Neural progenitor cell (in vitro differentiated cells): ENCODE data around the gene CCSER1. TPM values are rescaled to one million over a fixed set of nuclear protein-coding genes. Genes with fewer than 3 reads are reported as not detected.

Source experiments
- DNase-seq: peaks from one replicate; pipeline ENCODE4 v3.0.0-alpha.2; 2016; ENCODE audit warnings: low spot score
- H2AFZ ChIP-seq: fragments of 200-600 bp; sonication (generic); replicated peaks from 2 replicates; pipeline ENCODE4 v1.6.1; 2016; ENCODE audit warnings: antibody characterized with exemption
- H3F3A ChIP-seq: fragments of 200-600 bp; sonication (generic); 2 replicates; pipeline ENCODE4 v1.6.1; 2016; ENCODE audit warnings: antibody characterized with exemption, low read depth
- H3K27ac ChIP-seq: fragments of 200-600 bp; sonication (generic); 2 replicates; pipeline ENCODE4 v1.5.1; 2016; ENCODE audit warnings: mild to moderate bottlenecking
- H3K27me3 ChIP-seq: fragments of 200-600 bp; sonication (generic); 2 replicates; pipeline ENCODE4 v1.6.1; 2016; ENCODE audit warnings: mild to moderate bottlenecking, moderate library complexity
- H3K36me3 ChIP-seq: fragments of 200-600 bp; sonication (generic); 2 replicates; pipeline ENCODE4 v1.5.1; 2016
- H3K4me1 ChIP-seq: fragments of 200-600 bp; sonication (generic); 2 replicates; pipeline ENCODE4 v1.6.1; 2016; ENCODE audit warnings: mixed run types
- H3K4me2 ChIP-seq: fragments of 200-600 bp; sonication (generic); 2 replicates; pipeline ENCODE4 v1.6.1; 2016
- H3K4me3 ChIP-seq: fragments of 200-600 bp; sonication (generic); 2 replicates; pipeline ENCODE4 v1.5.1; 2016
- H3K79me2 ChIP-seq: fragments of 200-600 bp; sonication (generic); 2 replicates; pipeline ENCODE4 v1.6.1; 2016; ENCODE audit warnings: low read depth
- H3K9ac ChIP-seq: fragments of 200-600 bp; sonication (generic); 2 replicates; pipeline ENCODE4 v1.6.1; 2016
- H3K9me3 ChIP-seq: fragments of 200-600 bp; sonication (generic); 2 replicates; pipeline ENCODE4 v1.5.1; 2016; ENCODE audit warnings: low read depth
- H4K20me1 ChIP-seq: fragments of 200-600 bp; sonication (generic); 2 replicates; pipeline ENCODE4 v1.6.1; 2016; ENCODE audit warnings: low read depth
- H3K27ac Mint-ChIP-seq: 3 replicates; pipeline ENCODE4 v1.8.0; 2021; ENCODE audit warnings: mixed read lengths
- H3K27me3 Mint-ChIP-seq: 2 replicates; pipeline ENCODE4 v1.8.0; 2022; ENCODE audit warnings: low read depth, mild to moderate bottlenecking, inconsistent platforms, moderate library complexity, mixed read lengths; ENCODE audit not compliant: insufficient read depth
- H3K36me3 Mint-ChIP-seq: 3 replicates; pipeline ENCODE4 v1.8.0; 2021; ENCODE audit warnings: mixed read lengths
- H3K4me1 Mint-ChIP-seq: 3 replicates; pipeline ENCODE4 v1.8.0; 2021; ENCODE audit warnings: mixed read lengths
- H3K4me3 Mint-ChIP-seq: 3 replicates; pipeline ENCODE4 v1.8.0; 2021; ENCODE audit warnings: mild to moderate bottlenecking, moderate library complexity, mixed read lengths
- H3K9me3 Mint-ChIP-seq: 3 replicates; pipeline ENCODE4 v1.8.0; 2020; ENCODE audit warnings: mixed read lengths
- EZH2 ChIP-seq: fragments of 200-600 bp; sonication (generic); IDR thresholded peaks from 2 replicates; pipeline ENCODE4 v1.6.1; 2017; ENCODE audit warnings: antibody characterized with exemption, mild to moderate bottlenecking, moderate library complexity
- EZH2phosphoT487 ChIP-seq: fragments of 200-600 bp; sonication (generic); IDR thresholded peaks from 2 replicates; pipeline ENCODE4 v1.6.1; 2017; ENCODE audit warnings: antibody characterized with exemption
- total RNA-seq: library from RNA; depleted of rRNA; stranded (reverse); fragments of >200 nt; gene quantifications from 2 replicates; pipeline ENCODE4 v1.2.3, GENCODE V29; 2015; ENCODE audit warnings: low replicate concordance
- TF ChIP-seq, protein P1 (sequence below): fragments of 200-600 bp; sonication (generic); IDR thresholded peaks from 2 replicates; pipeline ENCODE4 v1.5.1; 2017; ENCODE audit warnings: antibody characterized with exemption, mild to moderate bottlenecking

CCSER1 gene
- total RNA-seq, 1 donor from 2014 or later: 0.77 TPM

GRCh38 chr4:90084967-90085295 lies 42.3 kb upstream of the CCSER1 start:
- Mint-ChIP-seq H3K27ac (no peak overlapping the region), H3K4me1 (peaks cover 4% of the 10 kb centered on the region), H3K9me3 (no peaks in the 10 kb centered on the region), H3K27me3 (peaks cover 2% of the 10 kb centered on the region), H3K36me3 (no peaks in the 10 kb centered on the region), H3K4me3 (no peak overlapping the region)
- no peak for DNase-seq
- Histone ChIP-seq H3K79me2 (no peaks in the 10 kb centered on the region), H3K4me3 (no peak overlapping the region), H3K36me3 (no peaks in the 10 kb centered on the region), H3K4me2 (no peak overlapping the region), H3K9ac (no peak overlapping the region), H3K9me3 (no peaks in the 10 kb centered on the region), H3K27me3 (no peaks in the 10 kb centered on the region), H3K4me1 (no peaks in the 10 kb centered on the region), H4K20me1 (no peaks in the 10 kb centered on the region), H3F3A (no peaks in the 10 kb centered on the region), H2AFZ (no peak overlapping the region), H3K27ac (no peak overlapping the region)
- TF ChIP-seq EZH2: no peak
- TF ChIP-seq EZH2phosphoT487: no peak

- Histone ChIP-seq H3K4me1 (peaks cover 4% of the 10 kb centered on the region), H3K27ac (no peak overlapping the region), H3F3A (no peaks in the 10 kb centered on the region), H3K4me3 (no peak overlapping the region), H3K27me3 (no peaks in the 10 kb centered on the region), H3K9me3 (no peaks in the 10 kb centered on the region), H2AFZ (no peak overlapping the region), H3K36me3 (no peaks in the 10 kb centered on the region), H3K9ac (no peak overlapping the region), H3K4me2 (no peak overlapping the region), H4K20me1 (no peaks in the 10 kb centered on the region), H3K79me2 (no peaks in the 10 kb centered on the region)
- TF ChIP-seq EZH2phosphoT487: no peak
- TF ChIP-seq, protein P1, sequence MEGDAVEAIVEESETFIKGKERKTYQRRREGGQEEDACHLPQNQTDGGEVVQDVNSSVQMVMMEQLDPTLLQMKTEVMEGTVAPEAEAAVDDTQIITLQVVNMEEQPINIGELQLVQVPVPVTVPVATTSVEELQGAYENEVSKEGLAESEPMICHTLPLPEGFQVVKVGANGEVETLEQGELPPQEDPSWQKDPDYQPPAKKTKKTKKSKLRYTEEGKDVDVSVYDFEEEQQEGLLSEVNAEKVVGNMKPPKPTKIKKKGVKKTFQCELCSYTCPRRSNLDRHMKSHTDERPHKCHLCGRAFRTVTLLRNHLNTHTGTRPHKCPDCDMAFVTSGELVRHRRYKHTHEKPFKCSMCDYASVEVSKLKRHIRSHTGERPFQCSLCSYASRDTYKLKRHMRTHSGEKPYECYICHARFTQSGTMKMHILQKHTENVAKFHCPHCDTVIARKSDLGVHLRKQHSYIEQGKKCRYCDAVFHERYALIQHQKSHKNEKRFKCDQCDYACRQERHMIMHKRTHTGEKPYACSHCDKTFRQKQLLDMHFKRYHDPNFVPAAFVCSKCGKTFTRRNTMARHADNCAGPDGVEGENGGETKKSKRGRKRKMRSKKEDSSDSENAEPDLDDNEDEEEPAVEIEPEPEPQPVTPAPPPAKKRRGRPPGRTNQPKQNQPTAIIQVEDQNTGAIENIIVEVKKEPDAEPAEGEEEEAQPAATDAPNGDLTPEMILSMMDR: no peak
- TF ChIP-seq EZH2: no peak
- Mint-ChIP-seq H3K9me3 (peaks cover 2% of the 10 kb centered on the region), H3K4me1 (peaks cover 10% of the 10 kb centered on the region), H3K36me3 (no peaks in the 10 kb centered on the region), H3K27me3 (peaks cover 5% of the 10 kb centered on the region), H3K27ac (no peak overlapping the region), H3K4me3 (no peak overlapping the region)
- DNase-seq: no peak
Observed at GRCh38 chr4:90093526-90093925, 33.7 kb upstream of the CCSER1 start.

DNA sequence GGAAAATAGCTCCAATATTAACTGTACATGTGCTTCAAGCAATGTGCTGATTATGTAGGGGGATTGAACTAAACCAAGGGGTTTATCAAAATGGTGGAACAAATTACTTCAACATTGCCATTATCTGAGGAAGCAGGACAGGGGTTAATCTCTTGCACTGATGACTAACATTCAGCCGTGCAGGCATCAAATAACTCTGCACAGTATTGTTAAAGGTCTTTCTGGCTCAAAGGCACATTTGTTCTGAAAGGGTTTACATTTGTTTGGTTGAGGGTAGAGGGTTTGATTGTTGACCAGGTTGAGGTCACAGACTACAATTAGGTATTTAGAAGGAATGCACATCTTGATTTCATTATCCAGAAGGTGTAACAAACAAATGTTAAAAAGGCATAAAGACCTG lies 32.2 kb upstream of the CCSER1 start:
- H3K36me3 Mint-ChIP-seq: no peaks in the 10 kb centered on the region
- Histone ChIP-seq H3K36me3 (no peaks in the 10 kb centered on the region), H3K79me2 (no peaks in the 10 kb centered on the region), H3F3A (no peaks in the 10 kb centered on the region), H3K9me3 (no peaks in the 10 kb centered on the region), H3K4me3 (no peak overlapping the region), H4K20me1 (no peaks in the 10 kb centered on the region), H3K27me3 (no peaks in the 10 kb centered on the region), H3K9ac (no peak overlapping the region), H2AFZ (no peak overlapping the region), H3K4me1 (peaks cover 4% of the 10 kb centered on the region), H3K4me2 (peak overlapping the region; percentile 2), H3K27ac (no peak overlapping the region)
- H3K27me3 Mint-ChIP-seq: peaks cover 5% of the 10 kb centered on the region
- H3K27ac Mint-ChIP-seq: no peak overlapping the region
- H3K4me3 Mint-ChIP-seq: no peak overlapping the region
- DNase-seq: peak; percentile 33
- TF ChIP-seq EZH2phosphoT487: no peak
- TF ChIP-seq, protein P1: no peak
- TF ChIP-seq EZH2: no peak
- H3K9me3 Mint-ChIP-seq: peaks cover 2% of the 10 kb centered on the region
- H3K4me1 Mint-ChIP-seq: peaks cover 10% of the 10 kb centered on the region

DNA sequence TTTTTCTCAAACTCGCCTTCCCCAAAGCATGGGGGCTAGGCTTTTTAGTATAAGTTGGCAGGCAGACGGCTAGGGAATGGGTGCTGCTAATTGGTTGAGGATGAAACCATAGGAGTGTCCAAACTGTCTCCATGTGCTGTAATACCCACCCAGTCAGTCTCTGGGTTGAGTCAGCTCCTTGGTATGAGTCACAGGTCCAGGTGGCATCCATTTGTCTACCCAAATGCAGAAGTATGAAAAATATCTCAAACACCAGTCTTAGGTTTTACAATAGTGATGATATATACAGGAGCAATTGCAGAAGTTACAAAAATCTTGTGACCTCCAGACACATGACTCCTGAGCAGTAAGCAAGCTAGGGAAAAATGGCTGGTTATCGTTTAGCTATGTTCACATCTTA lies 27.4 kb upstream of the CCSER1 start:
- Histone ChIP-seq H3K9ac (no peak overlapping the region), H3K4me1 (peaks cover under 1% of the 10 kb centered on the region), H3K27me3 (no peaks in the 10 kb centered on the region), H3K9me3 (no peaks in the 10 kb centered on the region), H3K36me3 (no peaks in the 10 kb centered on the region), H3K27ac (no peak overlapping the region), H3F3A (no peaks in the 10 kb centered on the region), H3K79me2 (no peaks in the 10 kb centered on the region), H4K20me1 (no peaks in the 10 kb centered on the region), H3K4me3 (no peak overlapping the region), H2AFZ (peak overlapping the region; percentile 81), H3K4me2 (no peak overlapping the region)
- Mint-ChIP-seq H3K4me1 (peaks cover 7% of the 10 kb centered on the region), H3K4me3 (no peak overlapping the region), H3K27ac (no peak overlapping the region), H3K36me3 (no peaks in the 10 kb centered on the region), H3K9me3 (peaks cover 2% of the 10 kb centered on the region), H3K27me3 (peaks cover 3% of the 10 kb centered on the region)
- DNase-seq: no peak
- TF ChIP-seq, protein P1: no peak
- TF ChIP-seq EZH2: no peak
- TF ChIP-seq EZH2phosphoT487: no peak
